Activated gamma-delta T cell treated with anti-CD3 and anti-CD28 coated beads, Interleukin-2, amount 50 U/mL, for 16 hours (primary cell): ENCODE data around the gene RABL3.
A peak's percentile ranks its signal among the peaks of the same experiment; 100 is the strongest.
"Not testable (repeated sequence)": the region's sequence is repeated elsewhere in the genome, so short reads cannot be mapped to it uniquely, and the experiment has no call there.

ENCODE experiments used
- DNase-seq: peaks from one replicate; pipeline ENCODE4 v3.0.0-alpha.2; 2020; ENCODE audit warnings: low read depth

Gene RABL3, protein sequence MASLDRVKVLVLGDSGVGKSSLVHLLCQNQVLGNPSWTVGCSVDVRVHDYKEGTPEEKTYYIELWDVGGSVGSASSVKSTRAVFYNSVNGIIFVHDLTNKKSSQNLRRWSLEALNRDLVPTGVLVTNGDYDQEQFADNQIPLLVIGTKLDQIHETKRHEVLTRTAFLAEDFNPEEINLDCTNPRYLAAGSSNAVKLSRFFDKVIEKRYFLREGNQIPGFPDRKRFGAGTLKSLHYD

DNA sequence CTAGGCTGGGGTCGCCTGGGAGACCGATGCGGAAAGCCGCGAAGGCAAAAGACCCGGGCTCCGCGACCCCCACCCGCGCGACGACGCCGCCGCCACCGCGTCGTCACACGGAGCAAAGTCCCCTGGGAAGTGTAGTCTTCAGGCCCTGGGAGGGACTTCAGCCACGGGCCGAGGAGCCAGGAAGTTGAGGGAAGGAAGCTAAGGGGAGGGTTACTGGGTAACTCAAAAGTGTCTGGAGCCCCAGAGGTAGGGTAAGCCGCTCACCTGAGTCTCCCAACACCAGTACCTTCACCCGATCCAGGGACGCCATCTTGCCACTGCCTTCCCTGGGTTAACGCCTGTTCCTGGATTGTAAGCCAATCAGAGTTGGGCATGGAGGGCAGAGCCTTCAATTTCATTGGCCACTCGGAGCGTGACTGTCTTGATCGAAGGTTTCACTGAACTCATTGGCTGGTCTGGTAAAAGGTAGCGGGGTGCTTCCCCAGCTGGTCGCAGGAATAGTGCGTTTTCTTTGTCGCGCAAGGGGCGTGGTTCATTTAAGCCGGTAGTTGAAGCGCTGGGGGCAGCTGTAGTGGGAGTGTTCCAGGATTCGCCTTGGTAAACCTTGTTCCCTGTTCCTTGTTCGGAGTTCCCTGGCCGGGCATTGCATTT is at the start of gene RABL3, which contains the start of gene GTF2E1:
RABL3 (minus strand) TSS at position 319 of the 651 bp plus-strand sequence; CDS start at position 310, 9 bp downstream.
GTF2E1 (plus strand) TSS at position 547 of the 651 bp plus-strand sequence. CDS start 7,809 bp downstream, outside the sequence.
- DNase-seq = peak; percentile 96

GRCh38 chr3:120791913-120792312 is 49.6 kb upstream of the RABL3 start:
- DNase-seq = no peak

DNA sequence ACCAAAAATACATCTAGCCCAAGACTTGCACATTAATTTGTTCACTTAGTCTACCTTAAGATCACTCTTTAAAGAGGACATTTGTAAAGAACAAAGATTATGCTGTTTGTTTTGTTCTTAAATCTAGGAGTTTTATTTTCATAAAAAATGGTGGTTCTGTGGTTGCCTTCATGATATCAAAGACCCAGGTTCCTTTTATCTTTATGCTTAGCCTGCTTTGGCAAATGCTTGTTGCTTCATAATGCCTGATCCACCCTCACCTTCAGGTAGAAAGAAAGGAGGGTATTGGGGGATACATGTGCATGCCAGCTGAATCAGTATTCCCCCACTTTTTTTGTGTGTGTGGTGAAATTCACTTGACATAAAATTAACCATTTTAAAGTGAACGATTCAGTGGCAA is 48.7 kb upstream of the RABL3 start:
- no peak for DNase-seq

GRCh38 chr3:120785832-120786231 is 43.5 kb upstream of the RABL3 start:
- not testable (repeated sequence) for DNase-seq

GRCh38 chr3:120780977-120781376 is 38.7 kb upstream of the RABL3 start:
- no peak for DNase-seq

GRCh38 chr3:120778776-120779175 is 36.5 kb upstream of the RABL3 start:
- no peak for DNase-seq

DNA sequence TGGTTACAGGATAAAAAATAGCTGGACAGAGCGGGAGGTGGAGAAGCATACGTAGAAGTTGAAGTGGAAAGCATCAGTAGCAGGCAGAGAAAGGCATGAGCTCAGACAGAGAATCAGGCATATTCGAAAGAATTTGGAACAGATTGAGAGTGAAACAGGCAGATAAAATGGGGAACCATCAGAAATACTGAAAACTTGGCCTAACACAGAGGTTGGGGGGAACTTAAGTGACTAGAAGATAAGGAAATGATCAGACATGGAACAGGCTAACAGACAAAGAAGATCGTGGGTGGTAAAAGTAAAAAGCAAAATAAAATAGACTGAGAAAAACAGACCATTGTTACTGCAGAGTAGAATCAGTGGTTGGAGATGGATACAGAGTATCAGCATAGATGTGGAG is 33.1 kb upstream of the RABL3 start:
- no peak for DNase-seq

DNA sequence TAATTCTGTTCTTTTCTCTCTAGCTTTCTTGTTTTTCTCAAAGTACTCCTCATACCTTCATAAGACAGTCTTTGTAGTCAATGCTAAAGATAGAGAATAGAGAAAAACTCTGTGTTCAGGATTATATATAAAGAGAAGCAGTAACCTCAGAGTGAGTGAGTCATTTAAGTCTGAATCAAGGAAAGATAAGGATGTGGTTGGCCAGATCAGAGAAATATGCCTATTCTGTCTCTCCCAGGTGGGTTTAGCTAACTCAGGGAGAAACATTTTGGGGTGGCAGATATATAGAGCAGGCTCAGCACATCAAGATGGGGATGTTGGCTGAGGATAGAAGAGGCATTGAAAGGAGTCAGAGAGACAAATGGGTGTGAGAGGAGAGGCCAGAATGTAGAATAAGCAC is 31.6 kb upstream of the RABL3 start:
- DNase-seq = no peak

DNA sequence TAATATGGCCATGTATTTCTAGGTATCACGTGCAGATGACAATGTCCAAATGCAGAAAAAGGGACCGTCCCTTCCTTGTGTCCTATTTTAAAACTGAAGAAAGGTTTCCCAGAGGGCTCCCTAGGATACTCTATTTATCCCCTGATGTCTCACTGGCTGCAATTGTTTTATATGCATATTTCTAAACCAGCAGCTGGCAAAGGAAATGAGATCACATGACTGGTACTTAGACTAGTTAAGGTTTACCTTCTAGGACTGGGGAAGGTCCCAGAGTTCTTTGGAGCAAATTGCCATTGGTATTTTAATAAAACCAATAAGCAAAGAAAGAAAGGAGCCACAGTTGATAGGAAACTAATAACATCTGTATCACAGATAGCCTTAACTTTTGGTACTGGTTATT is 29.8 kb upstream of the RABL3 start:
- DNase-seq = no peak

DNA sequence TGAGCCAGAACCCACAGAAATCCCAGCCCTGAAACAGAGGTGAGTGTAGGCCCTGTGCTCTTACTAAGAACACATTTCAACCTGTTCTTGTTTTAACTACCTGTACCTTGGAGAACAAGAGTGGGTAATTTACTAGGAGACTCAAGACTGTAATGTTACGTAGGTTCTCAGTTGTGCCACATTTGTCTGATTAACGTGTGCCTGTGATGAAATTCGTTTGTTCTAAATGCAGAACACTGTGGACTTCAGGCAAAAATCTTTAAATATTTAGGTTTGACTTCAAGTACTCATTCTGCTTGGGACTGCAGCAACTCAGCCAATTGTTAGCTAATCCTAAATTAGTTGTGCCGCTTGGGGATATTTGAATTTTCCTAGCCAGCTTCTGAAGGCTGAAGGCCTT is 28.6 kb upstream of the RABL3 start:
- DNase-seq = no peak

- DNase-seq = no peak
These were observed 27.1 kb upstream of the RABL3 start for GRCh38 chr3:120769436-120769835.

GRCh38 chr3:120767106-120767505 is 24.8 kb upstream of the RABL3 start:
- DNase-seq = no peak

- DNase-seq = no peak
These were observed 24.3 kb upstream of the RABL3 start for GRCh38 chr3:120766576-120766975.

DNA sequence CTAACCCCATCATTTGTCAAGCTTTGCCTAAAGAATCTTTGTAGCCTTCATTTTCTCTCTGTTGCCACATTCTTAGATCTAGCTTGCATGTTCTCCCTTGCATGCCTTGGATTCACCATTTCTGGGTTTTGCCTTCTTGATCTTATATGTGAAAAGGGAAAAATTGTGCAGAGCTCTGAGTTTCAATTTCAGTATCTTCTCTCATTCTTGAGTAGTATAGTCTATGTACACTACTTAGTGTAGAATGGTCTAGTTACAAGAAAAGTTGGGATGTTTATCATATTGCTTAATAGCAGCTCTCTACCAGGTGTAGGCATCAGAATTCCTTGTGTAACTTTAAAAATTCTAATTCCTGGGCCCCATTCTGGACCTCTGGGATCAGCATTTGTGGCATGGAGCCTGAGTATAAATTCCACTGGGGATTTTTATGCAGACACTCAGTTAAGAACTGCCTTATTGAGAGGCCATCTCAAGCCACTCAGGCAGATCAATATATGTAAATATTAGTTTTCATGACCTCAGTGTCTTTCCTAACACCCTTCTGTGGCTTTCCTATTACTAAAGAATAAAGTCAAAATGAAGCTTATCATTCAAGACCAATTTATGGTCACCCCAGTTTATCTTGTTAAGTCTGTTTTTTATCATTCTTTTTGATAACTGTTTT is 23.6 kb upstream of the RABL3 start:
- no peak for DNase-seq

GRCh38 chr3:120764206-120764605 is 21.9 kb upstream of the RABL3 start:
- DNase-seq = no peak

GRCh38 chr3:120763601-120764000 is 21.3 kb upstream of the RABL3 start:
- DNase-seq = no peak

DNA sequence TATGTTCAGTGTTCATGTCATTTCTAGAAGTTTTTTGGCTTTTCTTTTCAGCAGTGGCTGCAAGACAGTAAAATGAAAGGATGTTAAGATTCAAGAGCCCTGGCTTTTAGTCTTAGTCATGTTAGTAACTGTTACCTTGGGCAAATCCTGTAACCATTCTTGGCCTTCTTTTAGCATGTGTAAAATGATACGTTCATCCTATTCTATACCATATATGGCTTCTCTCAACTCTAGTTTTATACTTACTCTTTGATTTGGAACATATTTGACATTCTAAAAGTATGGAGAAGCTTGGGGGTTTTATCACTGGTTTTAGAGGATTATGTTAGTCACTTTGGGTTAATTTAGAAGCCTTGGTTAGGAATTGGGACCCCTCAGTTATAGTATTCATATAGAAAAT is 20.3 kb upstream of the RABL3 start:
- no peak for DNase-seq

GRCh38 chr3:120758551-120758950 is 16.2 kb upstream of the RABL3 start:
- DNase-seq = not testable (repeated sequence)

DNA sequence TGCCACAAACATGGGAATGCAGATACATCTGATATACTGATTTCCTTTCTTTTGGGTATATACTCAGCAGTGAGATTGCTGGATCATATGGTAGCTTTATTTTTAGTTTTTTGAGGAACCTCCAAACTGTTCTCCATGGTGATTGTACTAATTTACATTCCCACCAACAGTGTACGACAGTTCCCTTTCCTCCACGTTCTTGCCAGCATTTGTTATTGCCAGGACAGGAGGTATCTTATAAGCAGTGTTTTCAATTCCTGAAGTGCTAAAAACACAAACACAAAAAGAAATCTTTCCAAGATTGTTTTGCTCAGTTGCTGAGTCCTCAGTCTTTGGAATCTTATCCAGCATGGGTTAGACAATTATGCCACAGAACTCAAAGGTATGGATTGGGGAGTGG is 13.7 kb upstream of the RABL3 start:
- DNase-seq = no peak

DNA sequence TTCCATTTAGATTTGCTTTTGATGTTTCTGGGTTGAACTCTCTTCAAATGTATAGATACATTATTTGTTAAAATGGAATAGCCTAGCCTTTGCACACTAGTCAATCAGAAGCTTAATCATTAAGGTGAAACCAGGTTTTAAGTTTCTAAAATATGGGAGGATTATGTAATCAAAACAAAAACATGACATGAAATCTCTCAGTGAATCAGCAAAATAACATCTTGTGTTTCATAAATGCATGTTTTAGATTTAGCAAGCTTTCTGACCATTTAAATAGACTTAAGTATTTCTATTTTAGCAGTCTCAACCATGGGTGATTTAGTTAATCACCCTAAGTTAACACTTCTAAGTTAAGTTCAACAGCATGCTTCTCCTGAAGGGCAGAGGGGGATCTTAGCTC is 11.5 kb upstream of the RABL3 start:
- DNase-seq = no peak

GRCh38 chr3:120752865-120753264 is 10.5 kb upstream of the RABL3 start:
- DNase-seq = no peak

DNA sequence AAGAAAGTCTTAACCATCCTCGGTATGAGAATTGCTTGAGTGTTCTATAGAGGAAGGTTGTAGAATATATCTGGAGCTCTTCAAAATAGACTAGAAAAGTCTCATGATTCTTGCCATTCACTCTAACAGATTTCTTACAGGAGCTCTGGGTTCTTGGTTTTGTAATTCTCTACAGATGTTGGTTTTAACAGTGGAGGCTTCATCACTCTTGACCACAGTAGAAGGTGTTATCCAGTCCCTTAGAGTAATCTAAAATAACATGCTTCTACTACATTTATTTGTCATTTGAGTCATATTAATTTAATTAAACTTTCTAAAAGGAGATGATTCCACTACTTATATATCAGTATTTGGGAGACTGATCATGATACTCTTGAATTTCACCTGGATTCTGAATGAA is 9.9 kb upstream of the RABL3 start:
- DNase-seq = no peak

- no peak for DNase-seq
These were observed 7.5 kb upstream of the RABL3 start for GRCh38 chr3:120749843-120750242.
